ENCODE results near the gene SOD1.
"Not testable (repeated sequence)": the region's sequence is repeated elsewhere in the genome, so short reads cannot be mapped to it uniquely, and the experiment has no call there.

The SOD1 gene

DNA sequence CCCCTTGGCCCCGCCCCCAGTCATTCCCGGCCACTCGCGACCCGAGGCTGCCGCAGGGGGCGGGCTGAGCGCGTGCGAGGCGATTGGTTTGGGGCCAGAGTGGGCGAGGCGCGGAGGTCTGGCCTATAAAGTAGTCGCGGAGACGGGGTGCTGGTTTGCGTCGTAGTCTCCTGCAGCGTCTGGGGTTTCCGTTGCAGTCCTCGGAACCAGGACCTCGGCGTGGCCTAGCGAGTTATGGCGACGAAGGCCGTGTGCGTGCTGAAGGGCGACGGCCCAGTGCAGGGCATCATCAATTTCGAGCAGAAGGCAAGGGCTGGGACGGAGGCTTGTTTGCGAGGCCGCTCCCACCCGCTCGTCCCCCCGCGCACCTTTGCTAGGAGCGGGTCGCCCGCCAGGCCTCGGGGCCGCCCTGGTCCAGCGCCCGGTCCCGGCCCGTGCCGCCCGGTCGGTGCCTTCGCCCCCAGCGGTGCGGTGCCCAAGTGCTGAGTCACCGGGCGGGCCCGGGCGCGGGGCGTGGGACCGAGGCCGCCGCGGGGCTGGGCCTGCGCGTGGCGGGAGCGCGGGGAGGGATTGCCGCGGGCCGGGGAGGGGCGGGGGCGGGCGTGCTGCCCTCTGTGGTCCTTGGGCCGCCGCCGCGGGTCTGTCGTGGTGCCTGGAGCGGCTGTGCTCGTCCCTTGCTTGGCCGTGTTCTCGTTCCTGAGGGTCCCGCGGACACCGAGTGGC, at the start of gene SOD1:
SOD1 (plus strand) TSS at position 158 of the 723 bp plus-strand sequence; CDS start at position 235, 77 bp downstream.
- DNase-seq = peak; percentile 96

DNA sequence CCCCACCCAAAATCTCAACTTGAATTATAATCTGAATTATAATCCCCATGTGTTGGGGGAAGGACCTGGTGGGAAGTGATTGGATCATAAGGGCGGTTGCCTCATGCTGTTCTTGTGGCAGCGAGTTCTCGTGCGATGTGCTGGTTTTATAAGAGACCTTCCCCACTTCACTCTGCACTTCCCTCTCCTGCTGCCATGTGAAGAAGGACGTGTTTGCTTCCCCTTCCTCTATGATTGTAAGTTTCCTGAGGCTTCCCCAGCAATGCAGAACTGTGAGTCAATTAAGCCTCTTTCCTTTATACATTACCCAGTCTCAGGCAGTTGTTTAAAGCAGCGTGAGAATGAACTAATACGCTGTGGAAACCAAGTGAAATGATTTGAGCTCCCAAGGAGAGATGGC, 48.0 kb upstream of the SOD1 start:
- no peak for DNase-seq

DNA sequence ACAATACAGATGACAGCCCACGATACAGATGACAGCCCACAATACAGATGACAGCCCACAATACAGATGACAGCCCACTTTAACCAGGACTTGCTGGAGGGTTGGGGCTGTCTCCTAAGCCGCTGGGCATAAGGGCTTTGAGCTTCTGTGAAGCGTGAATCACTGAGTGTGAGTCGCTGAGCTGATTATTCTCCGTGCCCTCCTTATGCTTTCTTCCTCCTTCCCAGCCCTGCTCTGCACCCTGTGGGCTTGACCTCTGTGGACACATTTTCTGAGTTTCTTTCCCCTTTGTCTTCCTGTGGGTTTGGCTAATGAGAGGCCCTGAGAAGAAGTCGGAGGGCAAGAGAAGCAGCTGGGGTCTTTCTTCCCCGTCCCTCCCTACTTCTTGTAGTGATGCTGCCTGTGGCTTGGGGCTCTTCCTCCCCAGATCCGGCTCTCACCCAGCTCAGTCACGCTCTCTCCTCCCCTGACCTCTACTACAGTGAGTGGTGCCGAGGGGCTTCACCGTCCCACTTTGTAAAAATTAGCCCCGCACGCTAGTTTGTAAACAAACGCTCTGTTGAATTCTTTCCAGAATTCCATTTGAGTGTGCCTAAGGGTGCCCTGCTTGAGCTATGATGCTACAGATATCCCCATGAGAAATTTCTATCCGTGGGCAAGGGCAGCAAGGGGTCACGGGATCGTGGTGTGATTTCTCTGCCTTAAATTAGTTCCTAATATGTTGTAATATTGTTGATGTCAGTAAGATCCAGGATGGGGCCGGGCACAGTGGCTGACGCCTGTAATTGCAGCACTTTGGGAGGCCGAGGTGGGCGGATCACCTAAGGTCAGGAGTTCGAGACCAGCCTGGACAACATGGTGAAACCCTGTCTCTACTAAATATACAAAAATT, 46.4 kb upstream of the SOD1 start:
- no peak for DNase-seq

DNA sequence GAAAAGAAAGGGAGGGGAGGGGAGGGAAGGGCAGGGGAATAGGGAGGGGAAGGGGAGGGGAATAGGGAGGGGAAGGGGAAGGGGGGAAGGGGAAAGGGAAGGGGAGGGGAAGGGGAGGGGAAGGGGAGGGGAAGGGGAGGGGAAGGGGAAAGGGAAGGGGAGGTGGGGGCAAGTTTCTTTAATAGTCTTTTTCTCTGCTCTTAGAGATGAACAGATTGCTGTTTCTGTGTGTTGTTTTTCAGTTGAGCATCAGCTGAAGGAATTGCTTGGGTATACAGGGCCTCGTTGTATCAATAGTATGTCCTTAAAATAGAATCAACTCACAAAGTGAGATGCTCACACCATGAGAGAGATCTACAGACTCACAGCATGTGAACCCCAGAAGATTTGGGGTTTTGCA, 44.8 kb upstream of the SOD1 start:
- no peak for DNase-seq

DNA sequence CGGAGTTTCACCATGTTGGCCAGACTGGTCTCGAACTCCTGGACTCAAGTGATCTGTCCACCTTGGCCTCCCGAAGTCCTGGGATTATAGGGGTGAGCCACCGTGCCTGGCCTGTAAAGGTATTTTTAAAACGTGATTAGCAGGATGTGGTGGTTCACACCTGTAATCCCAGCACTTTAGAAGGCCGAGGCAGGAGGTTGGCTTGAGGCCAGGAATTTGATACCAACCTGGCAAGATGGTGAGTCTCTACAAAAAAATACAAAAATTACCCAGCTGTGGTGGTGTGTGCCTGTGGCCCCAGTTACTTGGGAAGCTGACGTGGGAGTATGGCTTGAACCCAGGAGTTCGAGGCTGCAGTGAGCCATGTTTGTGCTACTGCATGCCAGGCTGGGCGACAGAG, 43.3 kb upstream of the SOD1 start:
- DNase-seq = no peak

DNA sequence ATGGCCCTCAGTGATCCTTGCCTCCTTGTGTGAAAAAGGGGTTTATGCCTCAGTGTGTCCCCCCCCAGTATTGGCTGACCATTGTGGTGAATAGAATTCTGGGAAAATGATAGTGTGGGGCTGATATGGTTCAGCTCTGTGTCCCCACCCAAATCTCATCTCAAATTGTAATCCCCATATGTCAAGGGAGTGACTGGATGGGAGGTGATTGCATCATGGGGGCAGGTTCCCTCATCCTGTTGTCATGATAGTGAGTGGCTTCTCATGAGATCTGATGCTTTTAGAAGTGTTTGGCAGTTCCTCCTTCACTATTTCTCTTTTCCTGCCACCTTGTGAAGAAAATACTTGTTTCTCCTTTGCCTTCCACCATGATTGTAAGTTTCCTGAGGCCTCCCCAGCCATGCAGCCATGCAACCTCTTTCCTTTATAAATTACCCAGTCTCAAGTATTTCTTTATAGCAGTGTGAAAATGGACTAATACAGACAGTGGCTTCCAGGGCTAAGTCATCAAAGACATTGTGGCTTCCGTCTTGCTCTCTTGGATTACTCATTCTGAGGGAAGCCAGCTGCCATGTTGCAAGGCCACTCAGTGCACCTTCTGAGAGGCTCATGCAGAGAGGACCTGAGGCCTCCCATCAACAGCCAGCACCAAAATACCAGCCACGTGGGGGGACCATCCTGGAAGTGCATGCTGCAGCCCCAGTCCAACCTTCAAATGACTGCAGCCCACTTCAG, 40.6 kb upstream of the SOD1 start:
- no peak for DNase-seq

DNA sequence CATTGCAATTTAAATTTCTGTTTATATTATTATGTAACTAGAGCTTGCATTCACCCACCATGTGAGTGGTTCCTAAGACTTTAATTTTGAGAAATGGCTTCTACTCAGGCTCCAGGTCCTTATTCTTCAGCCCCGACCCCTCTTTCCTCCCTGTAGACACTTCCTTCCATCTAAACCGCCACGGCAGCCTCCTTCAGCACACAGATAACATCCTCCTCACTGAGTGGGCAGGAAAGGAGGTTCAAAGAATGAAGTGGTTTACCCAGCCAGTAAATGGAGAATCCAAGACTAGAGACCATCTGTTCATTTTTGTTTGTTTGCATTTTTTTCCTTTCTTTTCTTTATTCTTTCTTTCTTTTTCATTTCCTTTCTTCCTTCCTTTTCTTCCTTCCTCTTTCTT, 37.1 kb upstream of the SOD1 start:
- no peak for DNase-seq

DNA sequence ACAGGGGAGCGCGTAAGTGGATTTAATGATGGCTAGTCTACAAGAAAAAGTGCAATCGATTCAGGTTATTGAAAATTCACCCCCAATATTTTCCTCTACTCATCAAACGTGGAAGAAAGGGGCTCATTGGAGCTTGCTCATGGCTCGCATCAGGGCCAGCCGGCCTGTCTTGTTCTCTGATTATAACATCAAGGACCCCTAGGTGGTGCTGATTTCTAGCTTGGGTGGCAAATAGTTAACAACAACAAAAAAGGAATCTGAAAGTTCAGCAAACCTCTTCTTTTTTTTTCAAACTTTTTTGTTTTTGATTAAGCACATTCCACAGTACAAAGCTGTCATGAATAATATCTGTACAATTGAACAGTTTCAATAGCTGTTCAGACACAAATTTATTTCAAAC, 35.8 kb upstream of the SOD1 start:
- no peak for DNase-seq

DNA sequence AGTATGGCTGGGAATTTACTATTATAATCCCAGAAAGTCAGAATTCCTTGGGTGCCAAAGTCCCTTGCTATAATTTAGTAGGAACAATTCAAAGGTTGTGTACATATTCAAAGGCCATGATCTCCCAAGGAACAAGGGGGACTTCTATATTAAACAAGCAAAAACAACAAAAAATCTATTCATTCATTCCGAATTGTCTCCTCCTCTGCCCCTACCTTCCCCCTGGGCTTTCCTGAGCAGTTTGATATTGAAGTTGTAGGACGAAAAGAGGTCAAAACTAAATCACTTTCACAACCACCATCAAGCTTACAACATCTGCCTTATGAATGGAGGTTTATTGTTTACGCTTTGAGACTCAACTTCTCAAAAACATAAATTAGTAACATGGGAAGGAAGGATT, 35.3 kb upstream of the SOD1 start:
- DNase-seq = no peak

DNA sequence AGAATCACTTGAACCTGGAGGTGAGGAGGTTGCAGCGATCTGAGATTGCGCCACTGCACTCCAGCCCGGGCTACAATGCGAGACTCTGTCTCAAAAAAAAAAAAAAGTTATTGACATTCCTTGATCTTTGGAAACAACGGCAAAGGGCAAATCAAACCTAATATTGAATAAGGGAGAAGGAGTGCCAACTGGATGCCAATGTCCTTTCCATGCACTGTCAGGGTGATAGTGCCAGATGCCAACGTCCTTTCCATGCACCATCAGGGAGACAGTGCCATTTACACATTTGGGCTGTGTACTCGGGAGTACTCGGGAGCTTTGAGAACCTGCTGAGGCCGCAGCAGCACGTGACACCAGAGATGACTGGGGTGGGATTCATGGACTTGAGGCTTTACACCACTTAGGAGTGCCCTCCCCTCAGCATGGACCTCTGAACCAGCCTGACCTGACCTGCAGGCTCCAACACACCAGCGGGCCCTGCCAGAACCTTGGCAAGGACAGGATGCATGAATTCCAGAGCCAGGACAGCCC, 34.5 kb upstream of the SOD1 start:
- no peak for DNase-seq

DNA sequence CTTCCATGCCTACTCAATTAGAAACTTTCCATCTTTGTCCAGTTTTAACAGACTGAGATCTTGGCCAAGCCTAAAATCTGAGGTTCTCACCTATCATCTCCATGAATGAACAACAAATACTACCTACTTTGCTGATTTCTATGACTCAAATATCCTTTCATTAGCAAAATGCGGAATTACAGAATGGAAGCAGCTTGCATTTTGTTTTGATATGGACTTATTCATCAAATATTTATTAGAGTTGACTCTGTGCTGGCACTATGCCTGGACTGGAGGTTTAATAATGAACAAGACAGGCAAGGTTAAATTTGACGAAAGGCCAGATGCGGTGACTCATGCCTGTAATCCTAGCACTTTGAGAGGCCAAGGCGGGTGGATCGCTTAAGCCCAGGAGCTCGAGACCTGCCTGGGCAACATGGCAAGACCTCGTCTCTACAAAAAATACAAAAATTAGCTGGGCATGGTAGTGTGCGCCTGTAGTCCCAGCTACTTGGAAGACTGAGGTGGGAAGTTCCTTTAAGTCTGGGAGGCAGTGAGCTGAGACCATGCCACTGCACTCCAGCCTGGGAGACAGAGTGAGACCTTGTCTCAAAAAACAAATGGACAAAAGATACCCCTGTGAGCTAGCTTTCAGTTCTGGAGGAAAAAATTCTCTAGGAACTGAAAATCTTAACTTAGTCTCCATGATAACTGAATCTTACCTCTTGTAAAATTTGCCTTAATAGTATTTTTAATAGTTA, 29.4 kb upstream of the SOD1 start:
- DNase-seq = no peak

DNA sequence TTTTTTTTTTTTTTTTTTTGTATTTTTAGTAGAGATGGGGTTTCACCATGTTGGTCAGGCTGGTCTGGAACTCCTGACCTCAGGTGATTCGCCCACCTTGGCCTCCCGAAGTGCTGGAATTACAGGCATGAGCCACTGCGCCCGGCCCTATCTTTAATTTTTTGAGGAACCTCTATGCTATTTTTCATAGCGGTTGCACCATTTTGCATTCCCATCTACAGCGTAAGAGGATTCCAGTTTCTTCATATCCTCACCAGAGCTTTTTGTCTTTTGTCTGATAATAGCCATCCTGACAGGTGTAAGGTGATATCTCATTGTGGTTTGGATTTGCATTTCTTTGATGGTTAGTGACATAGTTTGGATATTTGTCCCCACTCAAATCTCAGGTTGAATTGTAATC, 27.6 kb upstream of the SOD1 start:
- DNase-seq = not testable (repeated sequence)

DNA sequence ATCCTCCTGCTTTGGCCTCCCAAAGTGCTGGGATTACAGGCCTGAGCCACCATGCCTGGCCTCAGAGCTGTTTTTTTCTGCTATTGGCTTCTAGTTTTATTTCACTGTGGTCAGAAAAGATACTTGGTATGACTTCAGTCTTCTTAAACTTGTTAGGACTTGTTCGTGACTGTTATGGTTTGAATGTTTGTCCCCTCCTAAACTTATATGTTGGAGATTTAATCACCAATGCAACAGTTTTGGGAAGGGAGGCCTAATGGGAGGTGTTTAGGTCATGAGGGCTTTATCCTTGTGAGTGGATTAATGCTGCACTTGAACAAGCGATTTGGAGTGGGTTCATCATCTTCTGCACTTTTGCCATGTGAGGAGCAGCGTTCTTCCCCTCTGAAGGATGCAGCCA, 24.5 kb upstream of the SOD1 start:
- no peak for DNase-seq

DNA sequence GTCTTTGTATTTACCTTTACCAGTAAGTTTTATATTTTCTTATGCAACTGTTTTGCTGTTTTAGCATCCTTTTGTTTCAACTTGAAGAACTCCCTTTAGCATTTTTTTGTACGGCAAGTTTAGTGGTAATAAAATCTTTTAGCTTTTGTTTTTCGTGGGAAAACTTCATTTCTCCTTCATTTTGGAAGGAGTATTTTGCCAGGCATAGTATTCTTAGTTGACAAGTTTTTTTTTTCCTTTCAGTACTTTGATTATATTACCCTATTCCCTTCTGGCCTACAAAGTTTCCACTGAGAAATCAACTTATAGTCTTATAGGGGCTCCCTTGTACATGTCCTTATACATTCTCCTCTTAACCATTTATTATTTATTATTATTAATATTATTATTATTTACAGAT, 22.6 kb upstream of the SOD1 start:
- no peak for DNase-seq

DNA sequence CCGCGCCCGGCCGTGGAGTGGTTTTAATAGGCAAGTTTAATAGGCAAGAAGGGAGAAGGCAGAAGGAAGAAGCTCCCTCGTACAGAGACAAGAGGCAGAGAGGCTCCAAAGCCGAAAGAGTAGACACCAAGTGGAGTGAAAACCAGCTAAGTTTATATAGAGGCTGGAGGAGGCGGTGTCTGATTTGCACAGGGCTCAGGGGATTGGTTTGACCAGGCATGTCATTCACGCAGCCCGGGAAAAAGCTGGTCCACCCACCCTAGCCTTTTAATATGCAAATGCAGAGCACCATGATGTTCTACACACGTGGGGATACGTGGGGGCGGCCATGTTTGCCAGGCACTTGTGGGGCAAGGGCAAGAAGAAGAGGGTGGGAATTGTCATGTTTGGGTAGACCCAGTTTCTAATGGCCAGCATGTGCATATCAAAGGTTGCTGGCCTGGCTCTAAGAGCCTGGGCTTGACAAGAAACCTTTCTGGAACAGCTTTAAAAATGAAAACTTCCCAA, 18.0 kb upstream of the SOD1 start:
- no peak for DNase-seq

DNA sequence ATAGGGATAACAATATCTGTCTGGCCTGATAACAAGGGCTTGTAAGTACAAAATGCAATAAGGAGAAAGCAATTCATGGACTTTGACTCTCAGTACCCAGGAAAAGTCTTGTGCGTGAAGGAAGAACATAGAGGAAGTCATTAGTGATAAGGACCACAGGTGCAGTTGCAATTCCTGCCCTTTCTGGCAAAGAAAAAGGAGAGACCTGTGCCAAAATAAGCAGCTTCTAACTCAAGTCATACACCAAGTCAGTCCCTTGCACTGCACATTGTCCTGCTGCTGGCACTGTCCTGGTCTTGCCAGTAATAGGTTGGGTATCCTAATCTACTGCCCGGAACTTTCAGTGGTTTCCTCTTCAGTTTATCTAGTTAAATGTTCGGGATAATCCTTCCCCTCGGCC, 14.8 kb upstream of the SOD1 start:
- no peak for DNase-seq

DNA sequence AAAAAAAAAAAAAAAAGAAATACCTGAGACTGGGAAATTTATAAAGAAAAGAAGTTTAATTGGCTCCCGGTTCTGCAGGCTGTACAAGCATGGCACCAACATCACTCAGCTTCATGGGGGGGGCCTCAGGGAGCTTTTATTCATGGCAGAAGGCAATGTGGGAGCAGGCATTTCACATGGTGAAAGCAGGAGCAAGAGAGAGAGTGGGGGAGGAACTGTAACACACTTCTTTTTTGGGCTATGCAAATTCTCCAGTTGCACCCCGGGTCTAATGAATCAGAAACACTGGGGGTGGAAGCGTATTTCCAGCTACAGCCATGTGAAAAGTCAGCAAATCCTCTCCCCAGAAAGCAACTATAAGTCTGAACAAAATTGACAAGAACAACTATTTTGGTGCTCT, 11.8 kb upstream of the SOD1 start:
- DNase-seq = no peak

DNA sequence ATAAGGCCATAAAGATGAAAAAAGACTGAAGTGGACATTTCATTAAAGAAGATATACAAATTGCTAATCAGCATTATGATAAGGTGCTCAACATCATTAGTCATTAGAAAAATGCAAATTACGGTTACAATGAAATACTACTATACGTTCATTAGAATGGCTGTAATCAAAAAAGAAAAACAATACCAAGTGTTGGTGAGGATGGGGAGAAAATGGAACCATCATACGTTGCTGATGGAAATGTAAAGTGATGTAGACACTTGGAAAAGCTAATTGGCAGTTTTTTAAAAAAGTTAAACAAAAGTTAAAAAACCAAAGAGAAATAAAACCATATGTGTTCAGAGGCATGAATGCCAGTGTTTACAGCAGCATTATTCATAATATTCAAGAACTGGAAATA, 8.6 kb upstream of the SOD1 start:
- DNase-seq = no peak

DNA sequence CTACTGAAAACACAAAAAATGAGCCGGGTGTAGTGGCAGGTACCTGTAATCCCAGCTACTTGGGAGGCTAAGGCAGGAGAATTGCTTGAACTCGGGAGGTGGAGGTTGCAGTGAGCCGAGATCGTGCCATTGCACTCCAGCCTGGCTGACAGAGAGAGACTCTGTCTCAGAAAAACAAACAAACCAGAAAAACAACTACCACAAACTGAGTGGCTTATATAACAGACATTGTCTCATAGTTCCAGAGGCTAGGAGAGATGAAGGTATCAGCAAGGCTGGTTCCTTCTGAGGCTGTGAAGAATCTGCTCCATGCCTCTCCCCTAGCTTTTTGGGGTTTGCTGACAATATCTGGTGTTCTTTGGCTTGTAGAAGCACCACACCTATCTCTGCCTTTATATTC, 8.0 kb upstream of the SOD1 start:
- not testable (repeated sequence) for DNase-seq

DNA sequence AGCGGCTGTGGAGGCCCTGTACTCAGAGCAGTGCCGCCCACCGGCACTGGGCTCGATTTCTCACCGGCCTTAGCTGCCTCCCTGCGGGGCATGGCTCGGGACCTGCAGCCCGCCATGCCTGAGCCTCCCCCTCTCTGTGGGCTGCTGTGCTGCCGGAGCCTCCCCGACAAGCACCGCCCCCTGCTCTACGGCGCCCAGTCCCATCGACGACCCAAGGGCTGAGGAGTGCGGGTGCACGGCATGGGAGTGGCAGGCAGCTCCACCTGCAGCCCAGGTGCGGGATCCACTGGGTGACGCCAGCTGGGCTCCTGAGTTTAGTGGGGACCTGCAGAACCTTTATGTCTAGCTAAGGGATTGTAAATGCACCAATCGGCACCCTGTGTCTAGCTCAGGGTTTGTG, 5.2 kb upstream of the SOD1 start:
- no peak for DNase-seq

DNA sequence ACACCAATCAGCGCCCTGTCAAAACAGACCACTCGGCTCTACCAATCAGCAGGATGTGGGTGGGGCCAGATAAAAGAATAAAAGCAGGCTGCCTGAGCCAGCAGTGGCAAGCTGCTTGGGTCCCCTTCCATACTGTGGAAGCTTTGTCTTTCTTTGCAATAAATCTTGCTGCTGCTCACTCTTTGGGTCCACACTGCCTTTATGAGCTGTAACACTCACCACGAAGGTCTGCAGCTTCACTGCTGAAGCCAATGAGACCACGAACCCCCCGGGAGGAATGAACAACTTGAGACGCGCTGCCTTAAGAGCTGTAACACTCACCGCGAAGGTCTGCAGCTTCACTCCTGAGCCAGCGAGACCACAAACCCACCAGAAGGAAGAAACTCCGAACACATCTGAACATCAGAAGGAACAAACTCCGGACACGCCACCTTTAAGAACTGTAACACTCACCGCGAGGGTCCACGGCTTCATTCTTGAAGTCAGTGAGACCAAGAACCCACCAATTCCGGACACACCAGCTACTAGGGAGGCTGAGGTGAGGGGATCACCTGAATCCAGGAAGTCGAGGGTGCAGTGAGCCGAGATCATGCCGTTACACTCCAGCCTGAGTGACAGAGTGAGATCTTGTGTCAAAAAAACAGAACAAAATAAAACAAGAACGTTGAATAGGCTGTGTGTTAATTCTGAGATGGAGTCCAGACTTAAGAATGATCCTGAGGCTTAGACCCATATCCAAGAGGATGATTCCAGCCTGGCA, 4.5 kb upstream of the SOD1 start:
- DNase-seq = not testable (repeated sequence)
